Liver (tissue), 9 donors: ENCODE measurements around the gene BCORL1. TPM values are rescaled to one million over a fixed set of nuclear protein-coding genes. Genes with fewer than 3 reads are reported as not detected.

Source experiments
- DNase-seq: peaks from one replicate; pipeline ENCODE4 v3.0.0-alpha.2; 2017; ENCODE audit warnings: low spot score
- H3K27ac ChIP-seq, 2 donors: one replicate each; pipeline ENCODE4 v1.7.0; 2013; ENCODE audit warnings: inconsistent platforms in 2 of 2, low read length in 2 of 2, control low read depth in 1 of 2, low read depth in 1 of 2, mild to moderate bottlenecking in 1 of 2
- H3K27me3 ChIP-seq, 4 donors: one replicate each; pipeline versions ENCODE4 v1.6.1 to v1.7.0; 2013; ENCODE audit warnings: low read length in 3 of 4, inconsistent platforms in 1 of 4, mild to moderate bottlenecking in 1 of 4, moderate library complexity in 1 of 4; ENCODE audit not compliant: control insufficient read depth in 4 of 4, insufficient read depth in 4 of 4
- H3K36me3 ChIP-seq, 4 donors: one replicate each; pipeline versions ENCODE4 v1.6.1 to v1.7.0; 2013; ENCODE audit warnings: low read length in 3 of 4, mild to moderate bottlenecking in 3 of 4, low read depth in 1 of 4, moderate library complexity in 1 of 4; ENCODE audit not compliant: control insufficient read depth in 4 of 4, insufficient read depth in 3 of 4
- H3K4me1 ChIP-seq, 4 donors: one replicate each; pipeline versions ENCODE4 v1.6.1 to v1.7.0; 2013; ENCODE audit warnings: low read length in 3 of 4, mild to moderate bottlenecking in 3 of 4, moderate library complexity in 1 of 4; ENCODE audit not compliant: control insufficient read depth in 4 of 4, insufficient read depth in 4 of 4
- H3K4me3 ChIP-seq, 3 donors: one replicate each; pipeline versions ENCODE4 v1.6.1 to v1.7.0; 2013; ENCODE audit warnings: low read length in 3 of 3, control low read depth in 1 of 3, low read depth in 1 of 3, mild to moderate bottlenecking in 1 of 3
- H3K9ac ChIP-seq, 2 donors: one replicate each; pipeline ENCODE4 v1.7.0; 2013; ENCODE audit warnings: low read length in 2 of 2, mild to moderate bottlenecking in 2 of 2, moderate library complexity in 2 of 2, control low read depth in 1 of 2, low read depth in 1 of 2
- H3K9me3 ChIP-seq, 4 donors: one replicate each; pipeline versions ENCODE4 v1.6.1 to v1.7.0; 2013; ENCODE audit warnings: low read length in 3 of 4; ENCODE audit not compliant: control insufficient read depth in 4 of 4
- EGR1 ChIP-seq, 2 donors: IDR thresholded peaks; 2 replicates each; pipeline ENCODE4 v1.6.1; 2016 to 2018; ENCODE audit warnings: antibody characterized with exemption in 2 of 2, low read depth in 2 of 2
- FOXA1 ChIP-seq: IDR thresholded peaks from 2 replicates; pipeline ENCODE4 v1.6.1; 2016; ENCODE audit warnings: antibody characterized with exemption
- GABPA ChIP-seq, 2 donors: IDR thresholded peaks in 1 of 2; conservative IDR thresholded peaks in 1 of 2; 2 replicates each; pipeline ENCODE4 v1.6.1; 2016; ENCODE audit warnings: antibody characterized with exemption in 2 of 2, mild to moderate bottlenecking in 1 of 2, moderate library complexity in 1 of 2
- HNF4G ChIP-seq: IDR thresholded peaks from 2 replicates; pipeline ENCODE4 v1.6.1; 2016; ENCODE audit warnings: antibody characterized with exemption
- JUND ChIP-seq, 2 donors: IDR thresholded peaks; 2 replicates each; pipeline ENCODE4 v1.6.1; 2016; ENCODE audit warnings: antibody characterized with exemption in 2 of 2
- NR2F2 ChIP-seq: IDR thresholded peaks from 2 replicates; pipeline ENCODE4 v1.6.1; 2016; ENCODE audit warnings: antibody characterized with exemption
- RAD21 ChIP-seq, 2 donors: IDR thresholded peaks; 2 replicates each; pipeline ENCODE4 v1.6.1; 2016; ENCODE audit warnings: antibody characterized with exemption in 2 of 2, mild to moderate bottlenecking in 2 of 2
- RXRA ChIP-seq, 2 donors: IDR thresholded peaks; 2 replicates each; pipeline ENCODE4 v1.6.1; 2017 to 2018; ENCODE audit warnings: antibody characterized with exemption in 2 of 2, mild to moderate bottlenecking in 1 of 2
- SP1 ChIP-seq: IDR thresholded peaks from 2 replicates; pipeline ENCODE4 v1.6.1; 2018; ENCODE audit warnings: antibody characterized with exemption, mild to moderate bottlenecking
- YY1 ChIP-seq: IDR thresholded peaks from 2 replicates; pipeline ENCODE4 v1.6.1; 2016; ENCODE audit warnings: antibody characterized with exemption, mild to moderate bottlenecking
- WGBS: extraction: QIAGEN DNeasy Blood & Tissue Kit; methylation state at CpG from one replicate; pipeline ENCODE4 v1.1.7; 2013; 5-methylcytosine and 5-hydroxymethylcytosine counted together
- polyA plus RNA-seq, 2 donors: library from polyadenylated mRNA; stranded (reverse) in 1 of 2; unstranded in 1 of 2; fragments of 200-250 nt in 1 of 2; fragments of >200 nt in 1 of 2; fragmentation: Nextera tagmentation in 1 of 2; extraction: Ambion mirVana in 1 of 2; gene quantifications; one replicate each; pipeline versions ENCODE4 v1.2.1 to v1.2.3, GENCODE V29; 2013 to 2015
- total RNA-seq, 2 donors: library from RNA; depleted of rRNA; stranded (reverse); fragments of >200 nt; gene quantifications; one replicate each; pipeline ENCODE4 v1.2.3, GENCODE V29; 2014
- TF ChIP-seq, protein P1 (sequence below): IDR thresholded peaks from 2 replicates; pipeline ENCODE4 v1.6.1; 2016; ENCODE audit warnings: antibody characterized with exemption
- TF ChIP-seq, protein P2 (sequence below): IDR thresholded peaks from 2 replicates; pipeline ENCODE4 v1.6.1; 2016; ENCODE audit warnings: antibody characterized with exemption
- TF ChIP-seq, protein P3 (sequence below): fragments of 150-350 bp; IDR thresholded peaks from 2 replicates; pipeline ENCODE4 v1.5.1; 2017; ENCODE audit warnings: improper control_type of control experiment, low read depth, low read length; ENCODE audit not compliant: missing input control
- TF ChIP-seq, protein P4 (sequence below): IDR thresholded peaks from 2 replicates; pipeline ENCODE4 v1.6.1; 2016; ENCODE audit warnings: antibody characterized with exemption
- TF ChIP-seq, protein P5 (sequence below): IDR thresholded peaks from 2 replicates; pipeline ENCODE4 v1.6.1; 2016; ENCODE audit warnings: antibody characterized with exemption, mild to moderate bottlenecking
- donor health status: healthy.
- donor health status: healthy.
- donor health status: healthy.
- donor health status: healthy.
- donor health status: healthy.

The BCORL1 gene
- total and polyA plus RNA-seq, 4 donors, result 1.7 to 5.3 (median 2.1) TPM

DNA sequence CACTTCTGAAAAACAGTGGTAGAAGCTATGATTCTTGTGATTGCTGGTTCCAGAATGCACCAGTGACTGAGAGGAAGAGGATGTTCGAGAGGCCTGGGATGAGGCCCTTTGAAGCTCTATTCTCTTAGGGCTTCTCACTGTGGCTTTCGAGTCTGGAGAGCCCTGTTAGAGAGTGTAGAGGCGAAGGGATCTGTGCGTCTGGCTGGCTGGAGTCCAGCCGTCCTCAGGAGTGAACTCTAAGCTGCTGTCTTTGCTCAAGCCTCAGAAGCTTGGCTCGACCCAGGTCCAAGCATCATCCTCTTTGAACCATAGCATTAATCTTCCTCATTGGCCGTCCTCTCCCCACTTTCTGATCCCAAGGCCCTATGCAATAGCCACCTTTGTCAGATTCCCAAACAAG lies 76.2 kb downstream of the BCORL1 start (continued):
- TF ChIP-seq, protein P1, sequence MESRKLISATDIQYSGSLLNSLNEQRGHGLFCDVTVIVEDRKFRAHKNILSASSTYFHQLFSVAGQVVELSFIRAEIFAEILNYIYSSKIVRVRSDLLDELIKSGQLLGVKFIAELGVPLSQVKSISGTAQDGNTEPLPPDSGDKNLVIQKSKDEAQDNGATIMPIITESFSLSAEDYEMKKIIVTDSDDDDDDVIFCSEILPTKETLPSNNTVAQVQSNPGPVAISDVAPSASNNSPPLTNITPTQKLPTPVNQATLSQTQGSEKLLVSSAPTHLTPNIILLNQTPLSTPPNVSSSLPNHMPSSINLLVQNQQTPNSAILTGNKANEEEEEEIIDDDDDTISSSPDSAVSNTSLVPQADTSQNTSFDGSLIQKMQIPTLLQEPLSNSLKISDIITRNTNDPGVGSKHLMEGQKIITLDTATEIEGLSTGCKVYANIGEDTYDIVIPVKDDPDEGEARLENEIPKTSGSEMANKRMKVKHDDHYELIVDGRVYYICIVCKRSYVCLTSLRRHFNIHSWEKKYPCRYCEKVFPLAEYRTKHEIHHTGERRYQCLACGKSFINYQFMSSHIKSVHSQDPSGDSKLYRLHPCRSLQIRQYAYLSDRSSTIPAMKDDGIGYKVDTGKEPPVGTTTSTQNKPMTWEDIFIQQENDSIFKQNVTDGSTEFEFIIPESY, result no peak
- no peak for TF ChIP-seq HNF4G
- no peak for TF ChIP-seq SP1
- no peak for TF ChIP-seq RXRA (IDR thresholded peaks at IDR 0.05)
- TF ChIP-seq, protein P2, sequence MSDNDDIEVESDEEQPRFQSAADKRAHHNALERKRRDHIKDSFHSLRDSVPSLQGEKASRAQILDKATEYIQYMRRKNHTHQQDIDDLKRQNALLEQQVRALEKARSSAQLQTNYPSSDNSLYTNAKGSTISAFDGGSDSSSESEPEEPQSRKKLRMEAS, result no peak
- no peak for TF ChIP-seq JUND (IDR thresholded peaks at IDR 0.05)
- TF ChIP-seq NR2F2, result no peak
- TF ChIP-seq EGR1 (IDR thresholded peaks at IDR 0.05; ENCODE audit: low read depth in 2 of 2), result no peak

DNA sequence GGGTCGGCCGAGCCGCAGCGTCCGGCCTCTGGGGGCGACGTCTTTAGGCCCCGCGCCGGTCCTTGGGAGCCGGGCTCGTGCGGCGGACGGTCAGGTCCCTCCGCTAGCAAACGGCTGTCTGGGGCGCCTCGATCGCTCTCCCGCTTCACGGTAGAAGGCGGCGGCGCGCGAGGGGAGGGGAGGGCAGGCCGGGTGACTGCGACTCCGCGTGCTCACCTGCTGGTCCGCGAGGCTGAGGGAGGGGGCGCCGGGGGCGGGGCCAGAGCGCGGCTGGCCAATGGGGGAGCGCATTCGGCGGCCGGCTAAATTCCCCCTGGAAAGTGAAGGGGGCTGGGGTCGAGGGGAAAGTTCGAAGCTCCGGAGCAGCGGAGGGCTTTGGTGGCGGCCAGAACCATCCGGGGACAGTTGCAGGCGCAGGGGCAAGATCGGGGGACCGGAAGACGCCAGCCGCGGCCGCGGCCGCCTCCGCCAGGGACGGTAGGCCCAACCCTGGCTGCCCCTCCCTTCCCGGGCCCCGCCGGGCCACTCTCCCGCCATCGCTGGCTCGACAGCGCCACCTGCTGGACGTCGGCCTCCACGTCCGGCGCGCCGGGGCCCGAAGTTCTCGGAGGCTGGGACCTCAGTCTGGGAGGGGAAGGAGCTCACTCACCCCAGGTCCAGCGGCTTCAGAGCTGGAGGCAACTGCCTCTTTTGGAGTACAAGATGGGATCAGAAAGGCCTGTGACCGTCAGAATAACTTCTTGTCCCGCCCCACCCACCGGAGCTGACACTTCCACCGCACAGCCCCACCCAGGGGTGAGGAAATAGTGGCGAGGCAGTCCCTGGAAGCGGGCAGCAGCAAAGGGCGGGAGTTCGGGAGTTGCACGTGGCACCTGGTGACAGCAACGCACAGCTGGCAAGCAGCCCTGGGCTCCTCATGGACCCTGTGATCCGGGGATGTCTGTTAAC lies 78.0 kb downstream of the BCORL1 start:
- H3K4me1 ChIP-seq, result peaks cover 0 to 8% (median 4%) of the 10 kb centered on the region in 4 donors
- peak overlapping the region in 2 of 3 donors; percentile 40 to 63 for H3K4me3 ChIP-seq
- peak; percentile 88 for DNase-seq
- H3K36me3 ChIP-seq, result peaks cover 0 to 4% (median under 1%) of the 10 kb centered on the region in 4 donors
- no peak overlapping the region for H3K27ac ChIP-seq
- WGBS, result under 1% methylated on average over 87 of the region's 87 CpGs
- H3K9ac ChIP-seq, result peak overlapping the region in 1 of 2 donors; percentile 12
- no peak for TF ChIP-seq YY1
- TF ChIP-seq SP1, result no peak
- TF ChIP-seq, protein P3, sequence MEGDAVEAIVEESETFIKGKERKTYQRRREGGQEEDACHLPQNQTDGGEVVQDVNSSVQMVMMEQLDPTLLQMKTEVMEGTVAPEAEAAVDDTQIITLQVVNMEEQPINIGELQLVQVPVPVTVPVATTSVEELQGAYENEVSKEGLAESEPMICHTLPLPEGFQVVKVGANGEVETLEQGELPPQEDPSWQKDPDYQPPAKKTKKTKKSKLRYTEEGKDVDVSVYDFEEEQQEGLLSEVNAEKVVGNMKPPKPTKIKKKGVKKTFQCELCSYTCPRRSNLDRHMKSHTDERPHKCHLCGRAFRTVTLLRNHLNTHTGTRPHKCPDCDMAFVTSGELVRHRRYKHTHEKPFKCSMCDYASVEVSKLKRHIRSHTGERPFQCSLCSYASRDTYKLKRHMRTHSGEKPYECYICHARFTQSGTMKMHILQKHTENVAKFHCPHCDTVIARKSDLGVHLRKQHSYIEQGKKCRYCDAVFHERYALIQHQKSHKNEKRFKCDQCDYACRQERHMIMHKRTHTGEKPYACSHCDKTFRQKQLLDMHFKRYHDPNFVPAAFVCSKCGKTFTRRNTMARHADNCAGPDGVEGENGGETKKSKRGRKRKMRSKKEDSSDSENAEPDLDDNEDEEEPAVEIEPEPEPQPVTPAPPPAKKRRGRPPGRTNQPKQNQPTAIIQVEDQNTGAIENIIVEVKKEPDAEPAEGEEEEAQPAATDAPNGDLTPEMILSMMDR, result peak; percentile 79
- TF ChIP-seq, protein P4, sequence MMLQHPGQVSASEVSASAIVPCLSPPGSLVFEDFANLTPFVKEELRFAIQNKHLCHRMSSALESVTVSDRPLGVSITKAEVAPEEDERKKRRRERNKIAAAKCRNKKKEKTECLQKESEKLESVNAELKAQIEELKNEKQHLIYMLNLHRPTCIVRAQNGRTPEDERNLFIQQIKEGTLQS, result no peak
- TF ChIP-seq RAD21 (IDR thresholded peaks at IDR 0.05), result peak; percentile 74 to 84
- no peak for TF ChIP-seq FOXA1
- no peaks in the 10 kb centered on the region for H3K9me3 ChIP-seq
- H3K27me3 ChIP-seq, result peaks cover 0 to 2% (median 0%) of the 10 kb centered on the region in 4 donors

DNA sequence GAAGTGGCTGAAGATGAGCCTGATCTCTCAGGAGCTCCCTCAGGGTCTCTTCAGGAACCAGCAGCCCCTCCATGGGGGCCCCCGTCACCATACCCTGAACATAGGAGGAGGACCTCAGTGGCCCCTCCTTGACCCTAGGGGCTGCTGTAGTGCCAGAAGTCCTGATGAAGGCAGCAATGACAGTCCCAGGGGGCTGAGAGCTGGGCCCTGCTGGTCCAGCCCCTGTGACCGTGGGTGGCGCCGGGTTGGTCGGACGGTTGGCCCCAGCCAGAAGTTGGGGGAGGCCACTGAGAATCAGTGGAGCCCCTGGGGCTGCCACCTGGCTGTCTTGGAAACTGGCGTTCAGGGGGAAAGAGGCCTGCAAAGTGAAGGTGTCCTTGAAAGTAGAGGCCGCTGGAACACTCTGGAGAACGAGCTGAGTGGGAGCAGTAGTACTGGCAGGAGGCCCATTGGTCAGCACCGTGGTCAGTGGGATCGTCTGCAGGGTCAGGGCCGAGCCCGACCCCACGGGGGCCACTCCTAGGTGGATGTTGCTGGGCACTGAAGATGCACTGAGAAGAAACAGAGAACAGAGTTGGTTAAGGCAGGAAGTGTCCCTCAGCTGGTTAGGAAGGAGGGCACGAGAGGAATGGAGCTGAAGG lies 84.7 kb downstream of the BCORL1 start:
- H3K4me1 ChIP-seq, result peaks cover 0 to 8% (median 5%) of the 10 kb centered on the region in 4 donors
- 93% methylated on average over 15 of the region's 15 CpGs for WGBS
- DNase-seq, result no peak
- H3K9me3 ChIP-seq, result no peaks in the 10 kb centered on the region
- H3K9ac ChIP-seq, result no peak overlapping the region
- H3K27ac ChIP-seq, result no peak overlapping the region
- peaks cover 0 to 2% (median 0%) of the 10 kb centered on the region in 4 donors for H3K27me3 ChIP-seq
- H3K4me3 ChIP-seq, result no peak overlapping the region
- no peaks in the 10 kb centered on the region for H3K36me3 ChIP-seq
- TF ChIP-seq GABPA (IDR thresholded peaks at IDR 0.05 in 1 of 2, conservative IDR thresholded peaks at IDR 0.05 in 1 of 2) (no peak), SP1 (no peak), FOXA1 (no peak)
- TF ChIP-seq, protein P5, sequence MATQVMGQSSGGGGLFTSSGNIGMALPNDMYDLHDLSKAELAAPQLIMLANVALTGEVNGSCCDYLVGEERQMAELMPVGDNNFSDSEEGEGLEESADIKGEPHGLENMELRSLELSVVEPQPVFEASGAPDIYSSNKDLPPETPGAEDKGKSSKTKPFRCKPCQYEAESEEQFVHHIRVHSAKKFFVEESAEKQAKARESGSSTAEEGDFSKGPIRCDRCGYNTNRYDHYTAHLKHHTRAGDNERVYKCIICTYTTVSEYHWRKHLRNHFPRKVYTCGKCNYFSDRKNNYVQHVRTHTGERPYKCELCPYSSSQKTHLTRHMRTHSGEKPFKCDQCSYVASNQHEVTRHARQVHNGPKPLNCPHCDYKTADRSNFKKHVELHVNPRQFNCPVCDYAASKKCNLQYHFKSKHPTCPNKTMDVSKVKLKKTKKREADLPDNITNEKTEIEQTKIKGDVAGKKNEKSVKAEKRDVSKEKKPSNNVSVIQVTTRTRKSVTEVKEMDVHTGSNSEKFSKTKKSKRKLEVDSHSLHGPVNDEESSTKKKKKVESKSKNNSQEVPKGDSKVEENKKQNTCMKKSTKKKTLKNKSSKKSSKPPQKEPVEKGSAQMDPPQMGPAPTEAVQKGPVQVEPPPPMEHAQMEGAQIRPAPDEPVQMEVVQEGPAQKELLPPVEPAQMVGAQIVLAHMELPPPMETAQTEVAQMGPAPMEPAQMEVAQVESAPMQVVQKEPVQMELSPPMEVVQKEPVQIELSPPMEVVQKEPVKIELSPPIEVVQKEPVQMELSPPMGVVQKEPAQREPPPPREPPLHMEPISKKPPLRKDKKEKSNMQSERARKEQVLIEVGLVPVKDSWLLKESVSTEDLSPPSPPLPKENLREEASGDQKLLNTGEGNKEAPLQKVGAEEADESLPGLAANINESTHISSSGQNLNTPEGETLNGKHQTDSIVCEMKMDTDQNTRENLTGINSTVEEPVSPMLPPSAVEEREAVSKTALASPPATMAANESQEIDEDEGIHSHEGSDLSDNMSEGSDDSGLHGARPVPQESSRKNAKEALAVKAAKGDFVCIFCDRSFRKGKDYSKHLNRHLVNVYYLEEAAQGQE, result no peak
- TF ChIP-seq, protein P1, result no peak
